ENCODE measurements around the gene SPINT1. TPM values are rescaled to one million over a fixed set of nuclear protein-coding genes. Genes with fewer than 3 reads are reported as not detected.

The SPINT1 gene
- total RNA-seq, 3 donors from 2014 or later, result 167 to 415 (median 324) TPM

DNA sequence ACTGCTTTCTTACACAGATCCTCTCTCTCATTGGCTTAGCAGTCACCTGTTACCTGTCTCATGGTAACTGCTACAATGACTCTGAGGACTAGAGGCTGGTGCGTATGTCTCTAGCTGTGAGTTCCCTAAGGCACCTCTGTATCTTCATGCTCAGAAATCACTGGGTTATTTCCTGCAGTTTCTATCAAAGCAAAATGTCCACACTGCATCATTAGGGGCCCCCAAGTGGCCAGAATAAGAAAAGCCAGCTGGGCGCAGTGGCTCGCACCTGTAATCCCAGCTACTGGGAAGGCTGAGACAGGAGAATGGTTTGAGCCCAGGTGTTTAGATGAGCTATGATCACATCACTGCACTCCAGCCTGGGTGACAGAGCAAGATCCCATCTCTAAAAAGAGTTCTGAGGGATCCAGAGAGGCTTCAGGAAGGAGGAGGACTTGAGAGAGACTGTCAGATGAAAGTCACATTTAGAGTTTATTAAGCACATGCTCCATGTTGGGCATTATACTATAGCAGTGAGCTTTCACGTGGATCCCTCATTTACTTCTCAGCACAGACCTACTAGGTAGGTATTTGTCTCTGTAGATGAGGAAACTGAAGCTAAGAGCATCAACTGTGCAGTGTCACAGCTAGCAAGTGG lies 48.1 kb downstream of the SPINT1 start:
- Histone ChIP-seq H3K9me3 (no peaks in the 10 kb centered on the region), H3K4me1 (ENCODE audit: low read depth) (peaks cover 11% of the 10 kb centered on the region), H3K36me3 (ENCODE audit: low read depth) (no peaks in the 10 kb centered on the region), H3K4me3 (no peak overlapping the region)
- TF ChIP-seq, protein P1, sequence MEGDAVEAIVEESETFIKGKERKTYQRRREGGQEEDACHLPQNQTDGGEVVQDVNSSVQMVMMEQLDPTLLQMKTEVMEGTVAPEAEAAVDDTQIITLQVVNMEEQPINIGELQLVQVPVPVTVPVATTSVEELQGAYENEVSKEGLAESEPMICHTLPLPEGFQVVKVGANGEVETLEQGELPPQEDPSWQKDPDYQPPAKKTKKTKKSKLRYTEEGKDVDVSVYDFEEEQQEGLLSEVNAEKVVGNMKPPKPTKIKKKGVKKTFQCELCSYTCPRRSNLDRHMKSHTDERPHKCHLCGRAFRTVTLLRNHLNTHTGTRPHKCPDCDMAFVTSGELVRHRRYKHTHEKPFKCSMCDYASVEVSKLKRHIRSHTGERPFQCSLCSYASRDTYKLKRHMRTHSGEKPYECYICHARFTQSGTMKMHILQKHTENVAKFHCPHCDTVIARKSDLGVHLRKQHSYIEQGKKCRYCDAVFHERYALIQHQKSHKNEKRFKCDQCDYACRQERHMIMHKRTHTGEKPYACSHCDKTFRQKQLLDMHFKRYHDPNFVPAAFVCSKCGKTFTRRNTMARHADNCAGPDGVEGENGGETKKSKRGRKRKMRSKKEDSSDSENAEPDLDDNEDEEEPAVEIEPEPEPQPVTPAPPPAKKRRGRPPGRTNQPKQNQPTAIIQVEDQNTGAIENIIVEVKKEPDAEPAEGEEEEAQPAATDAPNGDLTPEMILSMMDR (IDR thresholded peaks at IDR 0.05), result peak; percentile 54
- ATAC-seq (peak; percentile 53), DNase-seq (peak; percentile 56 to 82 (median 77))
- intact Hi-C loops (cut with DNase I, micrococcal nuclease), result loop anchor here (2.0 to 5.0 kb wide), 2 partner anchors 35 kb away; no protein-coding TSS in a partner anchor

DNA sequence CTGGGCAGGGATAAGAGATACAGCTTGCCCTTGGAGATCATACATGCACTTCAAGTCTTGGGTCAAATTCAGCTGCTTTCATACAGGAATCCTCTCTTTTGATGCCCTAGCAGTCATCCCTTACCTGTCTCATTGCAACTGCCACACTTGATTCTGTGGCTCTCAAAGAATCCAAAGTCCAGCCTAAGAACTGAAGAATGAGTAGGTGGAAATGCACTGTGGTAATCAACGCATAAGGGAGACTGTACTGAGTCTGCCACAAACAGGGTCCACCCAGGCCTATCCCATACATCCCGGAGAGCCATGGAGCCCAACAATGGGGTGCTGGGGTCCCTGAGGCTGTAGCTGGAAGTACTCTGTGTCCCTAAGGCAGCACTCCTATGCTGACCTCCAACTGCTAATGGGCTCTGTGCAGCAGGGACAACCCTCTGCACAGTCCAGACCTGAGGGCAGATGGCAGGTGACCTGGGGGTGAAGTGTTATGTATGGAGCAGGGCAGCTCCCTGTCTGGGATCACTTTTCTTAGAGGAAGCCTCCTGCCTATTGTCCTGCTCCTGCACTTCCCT lies 48.7 kb downstream of the SPINT1 start:
- ATAC-seq, result peak; percentile 7
- DNase-seq, result peak in 2 of 3 donors; percentile 30 to 45
- intact Hi-C loops (cut with DNase I, micrococcal nuclease), result loop anchor here (2.0 to 5.0 kb wide), 2 partner anchors 35 to 36 kb away; no protein-coding TSS in a partner anchor
- Histone ChIP-seq H3K4me3 (no peak overlapping the region), H3K36me3 (ENCODE audit: low read depth) (no peaks in the 10 kb centered on the region), H3K4me1 (ENCODE audit: low read depth) (peaks cover 11% of the 10 kb centered on the region), H3K9me3 (no peaks in the 10 kb centered on the region)
- TF ChIP-seq, protein P1 (IDR thresholded peaks at IDR 0.05), result no peak

DNA sequence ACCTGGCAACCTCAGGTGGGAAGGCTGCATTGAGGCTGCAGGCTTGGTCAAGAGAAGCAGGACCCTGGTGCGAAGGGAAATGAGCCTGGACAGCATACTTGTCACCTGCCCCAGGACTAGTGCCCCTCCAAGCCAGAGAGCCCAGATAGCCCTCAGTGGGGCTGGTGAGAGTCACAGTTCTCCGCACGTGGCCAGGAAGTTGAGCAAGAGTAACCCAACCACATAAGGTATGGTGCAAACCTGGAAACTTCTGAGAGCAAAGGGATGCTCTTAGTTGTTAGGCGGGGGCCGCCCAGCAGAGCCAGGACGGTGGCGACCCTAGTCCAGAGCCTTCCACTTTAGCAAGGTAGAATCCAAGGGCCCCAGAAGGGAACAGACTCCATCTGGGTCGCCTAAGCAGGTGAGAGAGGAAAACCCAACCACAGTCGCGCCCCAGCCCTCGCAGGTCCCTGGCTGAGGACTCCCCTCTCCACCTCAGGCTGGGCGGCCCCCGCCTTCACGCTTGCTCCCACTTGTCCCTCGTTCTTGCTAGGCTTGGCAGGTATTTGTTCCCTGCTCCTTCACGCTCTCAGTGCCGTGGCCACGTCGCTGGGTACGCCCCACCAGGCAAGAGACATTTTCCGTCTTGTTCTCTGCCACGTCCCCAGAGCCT lies 49.3 kb downstream of the SPINT1 start:
- Histone ChIP-seq H3K9me3 (no peaks in the 10 kb centered on the region), H3K36me3 (ENCODE audit: low read depth) (no peaks in the 10 kb centered on the region), H3K4me3 (no peak overlapping the region), H3K4me1 (ENCODE audit: low read depth) (peaks cover 11% of the 10 kb centered on the region)
- DNase-seq (peak in 2 of 3 donors; percentile 55 to 70), ATAC-seq (no peak)
- intact Hi-C loops (cut with DNase I, micrococcal nuclease), result loop anchor here (2.0 to 5.0 kb wide), 2 partner anchors 36 kb away; no protein-coding TSS in a partner anchor
- TF ChIP-seq, protein P1 (IDR thresholded peaks at IDR 0.05), result no peak

DNA sequence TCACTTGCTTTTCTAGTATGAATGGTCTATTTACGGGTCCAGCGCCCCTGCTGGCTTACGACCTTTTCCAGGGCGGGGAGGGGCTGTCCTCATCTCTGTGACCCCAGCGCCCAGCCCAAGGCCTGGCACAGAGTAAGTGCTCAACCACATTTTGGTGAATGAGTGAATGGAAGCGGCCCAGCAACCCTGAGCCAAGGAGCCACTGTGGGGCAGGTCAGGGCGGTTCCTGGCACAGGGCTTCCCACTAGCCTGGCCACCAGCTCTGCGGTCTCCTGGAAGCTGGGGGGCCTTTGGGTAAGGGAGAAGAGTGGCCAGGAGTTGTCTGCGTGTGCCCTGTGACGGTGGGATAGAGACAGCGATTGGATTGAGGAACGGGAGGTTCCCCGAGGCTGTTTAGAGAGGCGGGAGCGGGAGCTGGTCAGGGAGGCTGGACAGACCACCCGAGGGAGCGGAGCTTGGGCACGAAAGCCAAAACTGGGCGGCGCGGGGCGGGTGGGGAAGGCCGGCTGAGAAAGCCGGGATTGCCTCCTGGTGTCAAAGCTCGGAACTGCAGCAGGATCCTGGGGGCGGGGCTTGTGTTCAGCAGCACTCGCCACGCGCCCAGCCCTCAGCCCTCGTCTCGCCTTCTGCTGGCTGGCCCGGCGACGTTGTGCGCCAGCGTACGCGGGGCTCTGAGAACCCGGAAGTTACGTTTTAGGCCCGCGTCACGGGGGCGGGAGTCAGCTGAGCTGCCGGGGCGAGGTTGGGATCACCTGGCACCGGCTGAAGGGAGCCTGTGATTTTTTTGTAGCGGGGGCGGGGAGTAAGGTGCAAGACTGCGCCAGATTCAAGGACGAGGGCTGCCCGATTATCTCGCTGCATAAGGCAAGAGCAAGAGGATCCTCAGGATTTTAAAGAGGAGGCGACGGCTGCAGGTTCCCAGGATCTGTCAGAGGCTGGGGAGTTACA lies 50.2 kb downstream of the SPINT1 start, which contains the start of gene VPS18:
TSS of gene VPS18 (plus strand) at position 718 of the 948 bp plus-strand sequence. CDS start 319 bp downstream, outside the sequence.
- TF ChIP-seq, protein P1 (IDR thresholded peaks at IDR 0.05), result peak; percentile 100
- H3K9me3 ChIP-seq, result no peaks in the 10 kb centered on the region
- intact Hi-C loops (cut with DNase I, micrococcal nuclease), result loop anchor here (2.0 to 5.0 kb wide), 2 partner anchors 37 kb away; no protein-coding TSS in a partner anchor
- H3K4me3 ChIP-seq, result peak within 1 kb of the TSS; percentile 54
- peaks cover 11% of the 10 kb centered on the region for H3K4me1 ChIP-seq (ENCODE audit: low read depth)
- peak; percentile 99 to 100 (median 100) for DNase-seq
- peak; percentile 95 for ATAC-seq
- H3K36me3 ChIP-seq (ENCODE audit: low read depth), result no peaks in the 10 kb centered on the region

All from mucosa of descending colon (tissue), 3 donors.